ENCODE results near the gene ADCY1.

The ADCY1 gene

GRCh38 chr7:45594745-45595535, 20.8 kb downstream of the ADCY1 start:
- DNase-seq = no peak

- DNase-seq = no peak
Measured at GRCh38 chr7:45595809-45596664, 21.9 kb downstream of the ADCY1 start.

DNA sequence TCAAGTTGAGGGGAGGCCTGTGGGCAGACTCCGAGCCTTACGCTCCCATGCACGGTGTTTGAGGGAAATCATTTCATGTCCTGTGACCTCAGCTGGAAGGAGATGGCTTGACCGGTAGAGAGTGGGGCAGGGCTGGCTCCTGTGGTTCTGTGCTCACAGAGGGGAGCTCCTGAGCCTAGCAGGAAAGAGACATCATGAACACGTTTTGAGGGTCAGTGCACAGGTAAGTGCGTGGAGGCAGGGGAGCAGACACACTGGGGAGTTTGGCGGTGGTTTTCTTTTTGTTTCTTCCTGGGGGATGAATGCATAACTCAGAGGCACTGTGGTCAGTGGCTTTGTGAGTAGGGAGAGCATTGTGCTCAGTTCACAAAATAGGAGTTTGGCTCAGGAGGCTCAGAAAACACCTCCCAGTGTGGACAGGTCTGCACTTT, 22.5 kb downstream of the ADCY1 start:
- DNase-seq = no peak

- no peak for DNase-seq
Measured at GRCh38 chr7:45597286-45597984, 23.3 kb downstream of the ADCY1 start.

DNA sequence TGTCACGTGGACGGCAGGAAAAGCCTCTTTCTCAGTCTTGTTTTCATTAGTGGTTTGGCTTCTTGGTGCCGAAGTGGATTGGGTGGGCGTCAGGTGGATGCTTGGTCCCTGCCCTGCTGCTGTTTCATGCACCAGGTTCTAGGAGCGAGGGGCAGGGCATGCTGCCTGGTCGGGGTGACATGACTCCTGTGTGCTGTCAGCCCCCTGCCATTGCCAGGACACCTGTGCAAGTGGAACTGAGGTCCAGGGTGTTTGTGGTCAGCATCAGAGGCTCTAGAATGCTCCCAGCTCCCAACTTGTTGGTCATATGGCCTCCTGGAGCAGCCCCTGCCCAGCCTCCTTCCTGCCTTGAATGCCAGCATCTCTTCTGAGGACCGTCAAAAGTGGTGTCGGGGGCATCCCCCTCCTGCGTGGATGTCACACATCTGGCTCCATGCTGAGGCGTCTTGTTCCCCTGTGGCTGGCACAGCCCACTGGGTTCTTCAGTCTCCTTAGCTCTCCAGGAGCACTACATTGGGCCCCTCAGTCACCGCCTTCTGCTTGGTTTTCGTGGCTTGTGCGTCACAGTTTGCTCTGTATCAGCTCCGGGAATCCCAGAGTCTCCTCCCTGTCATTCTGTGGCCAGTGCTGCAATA, 24.8 kb downstream of the ADCY1 start:
- no peak for DNase-seq

DNA sequence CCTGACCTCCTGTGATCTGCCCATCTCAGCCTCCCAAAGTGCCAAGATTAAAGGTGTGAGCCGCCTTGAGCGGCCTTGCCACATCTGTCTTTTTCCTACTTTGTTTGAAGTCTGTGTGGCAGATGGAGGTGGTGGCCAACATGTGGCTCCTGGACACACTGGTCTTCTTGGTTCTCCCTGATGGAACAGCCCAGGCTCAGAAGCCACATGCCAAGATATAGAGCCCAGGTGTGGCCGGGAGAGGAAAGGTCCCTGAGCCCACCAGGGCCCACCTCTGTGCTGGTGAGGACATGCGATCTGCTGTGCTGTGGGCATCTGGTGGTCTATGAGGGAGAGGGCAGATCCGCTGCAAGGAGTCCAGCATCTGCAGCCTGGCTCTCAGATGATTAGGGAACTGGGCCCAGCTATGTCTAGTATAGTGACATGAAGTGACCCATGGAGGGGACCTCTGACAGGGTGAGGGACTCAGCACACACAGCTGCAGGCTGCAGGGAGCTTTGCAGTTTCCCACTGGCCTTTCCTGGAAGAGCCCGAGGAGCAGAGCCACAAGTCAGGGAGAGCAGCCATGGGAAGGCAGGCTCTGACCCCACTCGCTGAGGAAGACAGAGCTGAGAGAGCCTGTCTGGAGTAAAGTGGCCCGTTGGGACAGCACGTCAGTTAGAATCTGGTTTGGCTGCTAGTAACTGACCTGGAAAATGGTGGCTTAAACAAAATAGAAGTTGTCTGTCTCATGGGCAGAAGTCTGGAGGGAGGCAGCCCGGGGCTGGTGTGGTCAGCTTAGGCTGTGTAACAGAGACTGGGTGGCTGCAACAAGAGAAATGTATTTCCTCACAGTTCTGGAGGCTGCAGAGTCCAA, 25.9 kb downstream of the ADCY1 start:
- no peak for DNase-seq

DNA sequence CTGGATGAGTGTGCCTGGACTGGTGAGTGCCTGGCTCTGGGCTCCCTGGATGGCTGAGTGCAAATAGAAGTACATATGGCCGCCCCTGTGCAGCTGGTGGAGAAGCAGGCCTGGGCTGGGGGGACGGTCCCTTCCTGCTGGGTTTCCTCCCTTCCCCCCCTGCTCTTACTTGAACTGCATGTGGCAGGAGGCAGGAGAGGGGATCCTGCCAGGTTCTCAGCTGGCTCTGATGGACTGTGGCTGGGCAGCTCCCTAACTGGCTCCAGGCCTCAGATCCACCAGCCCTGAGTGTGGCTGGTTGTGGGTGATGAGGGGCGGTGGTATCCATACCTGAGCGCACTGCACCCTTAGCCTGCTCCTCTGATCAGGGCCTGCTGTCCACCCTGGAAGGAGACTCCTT, 26.9 kb downstream of the ADCY1 start:
- no peak for DNase-seq

DNA sequence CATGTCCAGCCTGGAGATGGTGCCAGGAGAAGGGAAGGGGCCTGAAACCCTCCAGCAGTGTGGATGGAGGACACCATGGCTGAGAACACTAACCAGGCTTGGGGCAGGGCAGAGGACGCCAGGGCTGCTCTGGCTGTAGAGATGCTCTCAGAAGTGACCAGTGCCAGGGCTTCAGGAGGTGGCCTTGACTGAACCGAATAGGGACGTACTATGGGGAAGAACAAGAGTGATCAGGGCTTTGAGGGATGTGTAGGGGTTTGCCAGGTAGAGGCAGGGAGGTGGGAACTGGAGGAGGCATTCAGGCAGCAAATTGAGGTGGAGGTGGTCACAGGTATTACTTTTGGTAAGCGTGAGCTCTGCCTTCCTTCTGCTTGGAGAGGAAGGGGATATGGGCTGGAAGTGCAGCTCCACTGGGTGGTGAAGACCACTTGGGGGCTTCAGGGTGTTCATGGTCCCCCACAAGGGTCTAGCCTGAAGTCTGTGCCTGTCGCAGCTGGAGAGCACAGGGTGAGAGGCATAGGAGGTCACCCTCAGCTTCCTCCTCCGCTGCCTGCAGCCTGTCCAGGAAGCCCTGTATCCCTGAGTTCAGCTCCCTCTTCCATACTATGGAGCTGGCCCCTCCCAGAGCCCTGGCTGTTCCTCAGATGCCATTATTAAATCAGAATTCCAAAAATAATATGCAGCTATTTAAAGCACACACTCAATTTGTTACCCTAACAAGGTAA, 27.8 kb downstream of the ADCY1 start:
- no peak for DNase-seq

DNA sequence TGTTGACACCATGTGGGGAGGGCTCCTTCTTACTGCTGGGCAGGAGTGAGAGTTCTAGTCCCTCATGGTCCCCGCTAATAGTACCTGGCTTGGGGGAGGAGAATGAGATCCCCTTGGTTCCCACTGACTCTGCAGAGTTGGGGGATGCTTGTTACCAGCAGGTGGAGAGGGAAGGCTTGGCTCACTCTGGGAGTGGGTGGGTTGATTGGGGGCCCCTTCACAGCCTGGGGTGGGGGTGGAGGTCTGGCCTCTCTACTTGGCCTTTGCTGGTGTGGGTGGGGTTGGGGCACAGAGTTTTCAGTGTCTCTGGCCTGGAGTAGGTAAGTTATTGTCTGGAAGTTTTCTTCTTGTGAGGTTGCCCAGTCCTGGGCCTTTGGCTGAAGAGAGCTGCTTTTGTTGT, 31.9 kb downstream of the ADCY1 start:
- no peak for DNase-seq

DNA sequence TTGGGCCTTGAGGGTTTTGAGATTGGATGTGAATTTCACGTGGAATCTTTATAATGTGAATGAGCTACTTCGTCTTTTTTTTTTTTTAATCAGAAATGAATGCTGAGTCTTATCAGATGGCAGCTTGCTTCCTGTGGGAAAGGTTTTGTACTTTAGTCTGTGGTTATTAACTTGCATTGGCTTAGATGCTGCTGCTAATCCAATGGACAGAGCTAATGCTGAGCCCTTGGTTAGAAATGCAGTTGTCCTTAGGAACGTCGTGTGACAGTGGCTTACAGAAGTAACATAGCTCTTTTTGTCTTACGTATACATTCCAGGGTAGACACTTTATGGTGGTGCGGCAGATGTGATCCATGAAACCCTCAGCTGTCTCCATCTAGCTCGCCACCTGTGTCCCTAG, 32.8 kb downstream of the ADCY1 start:
- no peak for DNase-seq

- no peak for DNase-seq
Measured at GRCh38 chr7:45609180-45609579, 35.0 kb downstream of the ADCY1 start.

GRCh38 chr7:45610019-45610418, 35.9 kb downstream of the ADCY1 start:
- DNase-seq = no peak

- no peak for DNase-seq
Measured at GRCh38 chr7:45610660-45611299, 36.6 kb downstream of the ADCY1 start.

DNA sequence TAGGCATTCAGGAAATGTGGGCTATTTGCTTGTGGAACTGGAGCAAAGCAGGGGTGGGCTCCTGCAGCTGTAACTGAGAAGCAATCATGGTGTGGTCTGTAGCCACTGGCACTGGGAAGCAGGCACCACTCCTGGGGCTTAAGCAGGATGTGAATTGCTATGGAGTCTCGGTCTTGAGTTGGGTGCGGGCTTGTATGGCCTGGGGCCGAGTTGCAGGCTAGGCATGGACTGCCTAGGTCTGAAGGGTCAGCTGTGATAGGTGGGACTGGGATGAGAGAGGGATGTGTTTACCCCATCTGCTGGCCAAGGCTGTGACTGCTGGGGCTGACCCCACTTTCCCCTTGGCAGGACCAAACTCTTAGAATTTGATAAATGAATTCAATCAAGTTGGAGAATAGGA, 43.0 kb downstream of the ADCY1 start:
- no peak for DNase-seq

- no peak for DNase-seq
Measured at GRCh38 chr7:45622058-45622457, 47.9 kb downstream of the ADCY1 start.

GRCh38 chr7:45623157-45623556, 49.0 kb downstream of the ADCY1 start:
- DNase-seq = no peak

- DNase-seq = no peak
Measured at GRCh38 chr7:45623740-45624391, 49.7 kb downstream of the ADCY1 start.

DNA sequence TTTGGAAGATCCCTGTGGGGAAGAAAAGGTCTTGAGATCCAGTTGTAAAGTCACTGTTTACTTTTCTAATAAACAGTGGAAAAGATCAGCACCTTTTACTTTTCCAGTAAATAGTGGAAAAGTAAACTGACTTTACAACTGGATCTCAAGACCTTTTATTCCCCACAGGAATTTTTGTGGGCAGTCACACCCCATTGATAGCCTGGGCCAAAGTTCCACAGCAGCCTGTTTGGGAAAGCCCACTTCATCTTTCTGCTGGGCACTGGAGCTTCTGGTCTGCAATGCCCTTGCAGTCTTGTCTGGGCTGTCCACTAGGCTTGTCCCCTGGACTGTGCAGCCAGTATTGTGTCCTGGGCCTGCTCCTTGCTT, 50.2 kb downstream of the ADCY1 start:
- no peak for DNase-seq

GRCh38 chr7:45625067-45625466, 50.9 kb downstream of the ADCY1 start:
- DNase-seq = no peak

GRCh38 chr7:45625714-45626440, 51.7 kb downstream of the ADCY1 start:
- DNase-seq = no peak
